ENCODE results near the gene ADPRHL1. TPM values are rescaled to one million over a fixed set of nuclear protein-coding genes. Genes with fewer than 3 reads are reported as not detected.

The ADPRHL1 gene
- total and polyA plus RNA-seq, 12 donors = 163 to 939 (median 656) TPM

DNA sequence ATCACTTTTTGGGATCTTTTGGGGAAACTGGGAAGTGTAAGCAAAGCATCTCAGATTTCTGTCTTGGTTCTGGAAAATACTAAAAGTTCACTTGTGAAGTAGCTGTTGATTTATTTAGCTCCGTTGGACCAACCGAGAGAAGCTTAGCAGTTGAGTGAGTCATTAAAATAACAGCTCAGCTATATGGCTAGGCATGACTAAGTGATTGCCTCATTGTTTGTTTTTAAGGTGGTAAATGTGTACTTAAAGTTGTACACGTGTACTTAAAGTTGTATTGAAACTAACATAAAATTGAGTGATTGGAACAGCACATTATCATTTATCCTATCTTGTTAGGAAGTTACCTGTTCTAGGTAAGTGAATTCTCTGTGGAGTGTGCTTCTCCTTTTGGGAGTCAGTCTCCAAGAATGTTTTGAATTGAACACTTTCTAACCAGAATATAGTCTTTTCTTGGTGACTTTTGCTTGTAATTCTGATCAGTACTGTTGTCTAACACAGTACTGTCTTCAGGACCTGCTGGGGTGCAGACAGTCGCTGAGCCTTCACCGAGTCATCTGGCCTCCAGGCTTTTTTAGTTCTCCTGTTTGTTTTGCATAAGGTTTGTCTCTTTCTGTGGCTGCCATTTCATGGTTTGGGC is 40.1 kb upstream of the ADPRHL1 start:
- H3K27ac ChIP-seq = peak overlapping the region in 8 of 10 donors; percentile 8 to 94 (median 92)
- intact Hi-C loops (cut with DNase I) = loop anchor here in 2 of 10 donors (5.0 kb wide), 3 partner anchors 36 to 54 kb away; partner anchors contain the start of gene ADPRHL1 (in 1 of the 2)
- no peak for DNase-seq
- no peak for ATAC-seq
- TF ChIP-seq, protein P1, sequence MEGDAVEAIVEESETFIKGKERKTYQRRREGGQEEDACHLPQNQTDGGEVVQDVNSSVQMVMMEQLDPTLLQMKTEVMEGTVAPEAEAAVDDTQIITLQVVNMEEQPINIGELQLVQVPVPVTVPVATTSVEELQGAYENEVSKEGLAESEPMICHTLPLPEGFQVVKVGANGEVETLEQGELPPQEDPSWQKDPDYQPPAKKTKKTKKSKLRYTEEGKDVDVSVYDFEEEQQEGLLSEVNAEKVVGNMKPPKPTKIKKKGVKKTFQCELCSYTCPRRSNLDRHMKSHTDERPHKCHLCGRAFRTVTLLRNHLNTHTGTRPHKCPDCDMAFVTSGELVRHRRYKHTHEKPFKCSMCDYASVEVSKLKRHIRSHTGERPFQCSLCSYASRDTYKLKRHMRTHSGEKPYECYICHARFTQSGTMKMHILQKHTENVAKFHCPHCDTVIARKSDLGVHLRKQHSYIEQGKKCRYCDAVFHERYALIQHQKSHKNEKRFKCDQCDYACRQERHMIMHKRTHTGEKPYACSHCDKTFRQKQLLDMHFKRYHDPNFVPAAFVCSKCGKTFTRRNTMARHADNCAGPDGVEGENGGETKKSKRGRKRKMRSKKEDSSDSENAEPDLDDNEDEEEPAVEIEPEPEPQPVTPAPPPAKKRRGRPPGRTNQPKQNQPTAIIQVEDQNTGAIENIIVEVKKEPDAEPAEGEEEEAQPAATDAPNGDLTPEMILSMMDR (IDR thresholded peaks at IDR 0.05) = no peak
- H3K4me1 ChIP-seq = peaks cover 6 to 79% (median 66%) of the 10 kb centered on the region in 9 donors
- no peaks in the 10 kb centered on the region for H3K27me3 ChIP-seq
- 35 to 41% methylated on average over 5 of the region's 5 CpGs for WGBS, 2 donors
- no peaks in the 10 kb centered on the region for H3K9me3 ChIP-seq
- peak overlapping the region in 2 of 10 donors; percentile 82 to 88 for H3K4me3 ChIP-seq
- H3K36me3 ChIP-seq = peaks cover 0 to 40% (median 19%) of the 10 kb centered on the region in 9 donors

DNA sequence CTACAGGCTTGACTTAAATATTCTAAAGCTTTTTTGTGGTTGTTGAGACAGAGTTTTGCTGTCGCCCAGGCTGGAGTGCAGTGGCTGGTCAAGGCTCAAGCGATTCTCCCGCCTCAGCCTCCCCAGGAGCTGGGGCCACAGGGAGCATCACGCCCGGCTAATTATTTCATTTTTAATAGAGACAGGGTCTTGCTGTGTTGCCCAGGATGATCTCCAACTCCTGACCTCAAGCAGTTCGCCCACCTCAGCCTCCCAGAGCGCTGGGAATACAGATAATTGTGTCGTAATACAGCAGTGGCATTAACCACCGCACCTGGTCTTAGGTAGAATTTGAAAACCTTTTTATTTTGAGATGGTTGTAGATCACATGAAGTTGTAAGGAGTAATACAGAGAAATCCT is 38.7 kb upstream of the ADPRHL1 start:
- Histone ChIP-seq H3K36me3 (peaks cover 0 to 27% (median 16%) of the 10 kb centered on the region in 9 donors), H3K27me3 (no peaks in the 10 kb centered on the region), H3K27ac (peak overlapping the region; percentile 79 to 94 (median 92)), H3K9me3 (no peaks in the 10 kb centered on the region), H3K4me1 (peaks cover 6 to 86% (median 81%) of the 10 kb centered on the region in 9 donors), H3K4me3 (peak overlapping the region; percentile 60 to 98 (median 88))
- intact Hi-C loops (cut with DNase I) = loop anchor here in 3 of 10 donors (2.0 to 5.0 kb wide), 4 partner anchors 35 to 55 kb away; partner anchors contain the start of gene ADPRHL1 (in 2 of the 3)
- ATAC-seq = no peak
- DNase-seq = no peak
- TF ChIP-seq, protein P1 (IDR thresholded peaks at IDR 0.05) = no peak
- 62 to 67% methylated on average over 9 of the region's 9 CpGs for WGBS, 2 donors

DNA sequence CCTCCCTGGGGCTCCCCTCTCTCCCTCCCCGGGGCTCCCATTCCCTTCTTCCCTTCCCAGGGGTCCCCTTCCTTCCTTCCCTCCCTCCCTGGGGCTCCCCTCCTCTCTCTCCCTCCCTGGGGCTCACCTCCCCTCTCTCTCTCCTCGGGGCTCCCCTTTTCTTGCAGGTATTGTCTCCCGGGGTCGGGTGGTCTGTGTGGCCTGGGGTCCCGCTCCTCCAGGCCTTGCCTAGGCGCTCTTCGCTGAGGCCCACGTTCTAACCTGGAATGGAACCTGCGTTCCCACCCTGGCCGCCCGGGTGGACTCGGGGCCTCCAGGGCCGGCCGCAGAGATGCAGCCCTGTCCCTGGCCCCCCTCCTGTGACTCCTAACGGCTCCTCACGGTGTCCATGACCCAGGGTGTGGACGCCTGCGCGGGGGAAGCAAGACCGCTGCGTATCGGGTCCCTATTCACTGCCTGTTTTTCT is 38.2 kb upstream of the ADPRHL1 start:
- TF ChIP-seq, protein P1 (IDR thresholded peaks at IDR 0.05) = no peak
- Histone ChIP-seq H3K27me3 (no peaks in the 10 kb centered on the region), H3K27ac (peak overlapping the region; percentile 79 to 94 (median 92)), H3K36me3 (peaks cover 0 to 23% (median 11%) of the 10 kb centered on the region in 9 donors), H3K9me3 (no peaks in the 10 kb centered on the region), H3K4me3 (peak overlapping the region; percentile 60 to 98 (median 88)), H3K4me1 (peaks cover 6 to 87% (median 83%) of the 10 kb centered on the region in 9 donors)
- DNase-seq (peak; percentile 34 to 40), ATAC-seq (peak in 7 of 8 donors; percentile 10 to 50 (median 40))
- WGBS, 2 donors = 3 to 4% methylated on average over 21 to 22 of the region's 22 CpGs
- intact Hi-C loops (cut with DNase I) = loop anchor here in 3 of 10 donors (2.0 to 5.0 kb wide), 4 partner anchors 34 to 56 kb away; partner anchors contain the start of gene ADPRHL1 (in 2 of the 3)

DNA sequence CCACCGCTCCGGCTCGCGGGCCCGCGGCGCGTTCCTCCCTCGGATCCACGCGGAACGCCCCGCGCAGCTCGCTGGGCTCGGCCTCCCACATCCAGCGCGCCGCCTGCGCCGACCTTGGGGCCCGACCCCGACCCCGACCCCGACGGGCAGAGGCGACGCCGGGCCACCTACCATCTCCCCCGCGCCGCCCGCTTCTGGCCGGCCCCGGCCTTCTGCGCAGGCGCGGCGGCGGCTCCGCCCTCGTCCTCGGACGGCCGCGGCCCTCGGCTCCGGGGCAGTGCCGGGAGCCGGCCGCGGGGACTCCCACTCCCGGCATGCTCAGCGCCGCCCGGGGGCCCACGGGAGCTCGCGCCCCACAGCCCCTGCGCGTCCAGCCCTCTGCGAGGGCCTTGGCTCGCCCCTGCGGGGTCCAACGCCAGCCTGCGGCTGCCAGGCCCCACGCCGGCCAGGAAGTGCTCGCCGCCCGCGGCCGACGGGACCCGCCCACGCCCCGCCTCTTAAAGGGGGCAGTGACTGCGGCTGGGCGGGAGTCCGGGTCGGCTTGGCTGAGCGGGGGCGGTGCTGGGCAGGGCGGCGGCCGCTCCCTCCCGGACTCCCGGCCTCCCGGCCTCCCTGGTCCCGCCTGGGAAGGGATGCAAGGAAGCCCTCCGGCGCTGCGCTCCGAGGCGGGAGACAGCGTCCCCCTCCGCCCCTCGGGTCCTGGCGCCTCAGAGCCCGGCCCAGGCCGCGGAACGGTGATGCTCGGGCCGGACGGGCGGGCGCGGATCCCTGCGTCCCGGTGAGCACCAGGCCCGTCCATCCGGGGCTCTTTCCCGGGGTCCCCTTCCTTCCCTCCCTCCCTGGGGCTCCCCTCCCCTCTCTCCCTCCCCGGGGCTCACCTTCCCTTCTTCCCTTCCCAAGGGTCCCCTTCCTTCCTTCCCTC is 37.5 kb upstream of the ADPRHL1 start, which contains the start of gene DCUN1D2:
TSS of gene DCUN1D2 (minus strand) at position 216 of the 922 bp plus-strand sequence. CDS start at position 174, 42 bp downstream.
- DNase-seq (peak; percentile 94 to 97), ATAC-seq (peak; percentile 92 to 96 (median 94))
- Histone ChIP-seq H3K9me3 (no peaks in the 10 kb centered on the region), H3K27ac (peak within 1 kb of the TSS; percentile 79 to 94 (median 92)), H3K36me3 (peaks cover 0 to 18% (median 4%) of the 10 kb centered on the region in 9 donors), H3K4me3 (peak within 1 kb of the TSS; percentile 60 to 98 (median 88)), H3K27me3 (no peaks in the 10 kb centered on the region), H3K4me1 (peaks cover 6 to 87% (median 77%) of the 10 kb centered on the region in 9 donors)
- 0% methylated on average over 87 to 115 of the region's 115 CpGs for WGBS, 2 donors
- TF ChIP-seq, protein P1 (IDR thresholded peaks at IDR 0.05) = no peak
- intact Hi-C loops (cut with DNase I) = loop anchor here in 3 of 10 donors (1.0 to 5.0 kb wide), 5 partner anchors 18 to 57 kb away; partner anchors contain the start of gene ADPRHL1 (in 2 of the 3)
